Measurements from ENCODE around the gene ACACB.

GRCh38 chr12:109287181-109287580, 170.8 kb downstream of the ACACB start:
- TF ChIP-seq POLR2A (IDR thresholded peaks at IDR 0.05) (no peak), CTCF (IDR thresholded peaks at IDR 0.05) (no peak)
